Upper lobe of left lung (tissue), 6 donors: ENCODE results near the gene ADCY2. TPM values are rescaled to one million over a fixed set of nuclear protein-coding genes. Genes with fewer than 3 reads are reported as not detected.

ENCODE experiments used
- ATAC-seq, 2 donors: fragments of 200-7000 bp; cut with Tn5 transposase; one replicate each; pipeline ENCODE4 v1.9.1; 2022; ENCODE audit warnings: mild to moderate bottlenecking in 2 of 2, moderate library complexity in 2 of 2; ENCODE audit not compliant: low FRiP score in 2 of 2
- DNase-seq, 2 donors: peaks; one replicate each; pipeline ENCODE4 v3.0.0-alpha.2; 2019 to 2020
- H3K27ac ChIP-seq, 4 donors: fragments of 200-600 bp; sonication (generic); one replicate each; pipeline ENCODE4 v1.5.1; 2016 to 2019
- H3K27me3 ChIP-seq, 4 donors: fragments of 200-600 bp; sonication (generic); one replicate each; pipeline ENCODE4 v1.5.1; 2017 to 2019
- H3K36me3 ChIP-seq, 4 donors: fragments of 200-600 bp; sonication (generic); one replicate each; pipeline ENCODE4 v1.5.1; 2016 to 2019
- H3K4me1 ChIP-seq, 4 donors: fragments of 200-600 bp; sonication (generic); one replicate each; pipeline ENCODE4 v1.5.1; 2018 to 2019
- H3K4me3 ChIP-seq, 4 donors: fragments of 200-600 bp; sonication (generic); one replicate each; pipeline ENCODE4 v1.5.1; 2017 to 2019; ENCODE audit warnings: mild to moderate bottlenecking in 2 of 4, moderate library complexity in 1 of 4
- H3K9me3 ChIP-seq, 4 donors: fragments of 200-600 bp; sonication (generic); one replicate each; pipeline ENCODE4 v1.5.1; 2018 to 2019
- EP300 ChIP-seq, 4 donors: sonication (generic); formaldehyde crosslinking; IDR thresholded peaks; one replicate each; pipeline ENCODE4 v1.5.1; 2017; ENCODE audit warnings: antibody characterized with exemption in 4 of 4, control low read depth in 2 of 4
- POLR2A ChIP-seq, 4 donors: fragments of 450-650 bp; IDR thresholded peaks; one replicate each; pipeline ENCODE4 v1.5.1; 2016 to 2017; ENCODE audit warnings: antibody characterized with exemption in 4 of 4, mild to moderate bottlenecking in 2 of 4
- POLR2AphosphoS5 ChIP-seq, 2 donors: sonication (generic); formaldehyde crosslinking; IDR thresholded peaks; one replicate each; pipeline ENCODE4 v1.5.1; 2017; ENCODE audit warnings: antibody characterized with exemption in 2 of 2
- WGBS, 2 donors: methylation state at CpG; one replicate each; pipeline ENCODE4 v1.1.5; 2017 to 2018; 5-methylcytosine and 5-hydroxymethylcytosine counted together
- total RNA-seq, 6 donors: library from RNA; depleted of rRNA in 4 of 6; stranded (reverse); fragments of >200 nt in 4 of 6; gene quantifications; one replicate each; pipeline versions ENCODE4 v1.1.0 to v1.2.1, GENCODE V29; 2016 to 2021
- TF ChIP-seq, protein P1 (sequence below), 6 experiments: fragments of 450-650 bp in 4 of 6; fragments of 200-600 bp in 2 of 6; sonication (generic) in 2 of 6; IDR thresholded peaks; one replicate each; pipeline ENCODE4 v1.5.1; 2016 to 2019; ENCODE audit warnings: antibody characterized with exemption in 6 of 6
- donor health status: DM: no; HTN: no; CAD: no; lungs with moderate emphysema.
- donor health status: DM: no; HTN: yes; CAD: no; lungs with severe emphysema.

Gene ADCY2
- total RNA-seq, 6 donors from 2014 or later = 0.20 to 2.4 (median 0.46) TPM; not detected in 1

DNA sequence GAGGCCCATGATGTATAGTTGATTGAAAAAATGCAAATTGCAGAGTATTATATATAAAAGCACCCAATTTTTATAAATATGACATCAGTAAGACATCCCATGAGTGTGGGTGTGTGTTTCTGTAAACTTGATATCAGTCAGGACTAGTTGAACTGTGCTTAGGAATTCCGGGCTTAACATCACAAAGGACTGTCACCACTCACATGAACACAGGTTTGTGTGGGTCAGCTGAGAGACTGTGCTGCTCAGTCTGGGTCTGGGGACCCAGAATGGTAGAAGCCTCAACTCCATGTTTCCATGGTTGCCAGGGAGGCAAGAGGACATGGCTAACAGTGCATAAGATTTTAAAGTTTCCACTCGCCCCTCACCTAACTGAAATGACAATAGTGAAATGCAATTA lies 120.3 kb downstream of the ADCY2 start:
- no peak overlapping the region for H3K4me3 ChIP-seq
- no peaks in the 10 kb centered on the region for H3K27me3 ChIP-seq
- no peak for DNase-seq
- no peak for ATAC-seq
- H3K9me3 ChIP-seq = no peaks in the 10 kb centered on the region
- TF ChIP-seq POLR2A (IDR thresholded peaks at IDR 0.05) (no peak), POLR2AphosphoS5 (IDR thresholded peaks at IDR 0.05) (no peak), EP300 (IDR thresholded peaks at IDR 0.05) (no peak)
- TF ChIP-seq, protein P1, sequence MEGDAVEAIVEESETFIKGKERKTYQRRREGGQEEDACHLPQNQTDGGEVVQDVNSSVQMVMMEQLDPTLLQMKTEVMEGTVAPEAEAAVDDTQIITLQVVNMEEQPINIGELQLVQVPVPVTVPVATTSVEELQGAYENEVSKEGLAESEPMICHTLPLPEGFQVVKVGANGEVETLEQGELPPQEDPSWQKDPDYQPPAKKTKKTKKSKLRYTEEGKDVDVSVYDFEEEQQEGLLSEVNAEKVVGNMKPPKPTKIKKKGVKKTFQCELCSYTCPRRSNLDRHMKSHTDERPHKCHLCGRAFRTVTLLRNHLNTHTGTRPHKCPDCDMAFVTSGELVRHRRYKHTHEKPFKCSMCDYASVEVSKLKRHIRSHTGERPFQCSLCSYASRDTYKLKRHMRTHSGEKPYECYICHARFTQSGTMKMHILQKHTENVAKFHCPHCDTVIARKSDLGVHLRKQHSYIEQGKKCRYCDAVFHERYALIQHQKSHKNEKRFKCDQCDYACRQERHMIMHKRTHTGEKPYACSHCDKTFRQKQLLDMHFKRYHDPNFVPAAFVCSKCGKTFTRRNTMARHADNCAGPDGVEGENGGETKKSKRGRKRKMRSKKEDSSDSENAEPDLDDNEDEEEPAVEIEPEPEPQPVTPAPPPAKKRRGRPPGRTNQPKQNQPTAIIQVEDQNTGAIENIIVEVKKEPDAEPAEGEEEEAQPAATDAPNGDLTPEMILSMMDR (IDR thresholded peaks at IDR 0.05) = no peak
- 71 to 85% methylated on average over 2 of the region's 2 CpGs for WGBS, 2 donors
- no peaks in the 10 kb centered on the region for H3K4me1 ChIP-seq
- no peaks in the 10 kb centered on the region for H3K36me3 ChIP-seq
- no peak overlapping the region for H3K27ac ChIP-seq

DNA sequence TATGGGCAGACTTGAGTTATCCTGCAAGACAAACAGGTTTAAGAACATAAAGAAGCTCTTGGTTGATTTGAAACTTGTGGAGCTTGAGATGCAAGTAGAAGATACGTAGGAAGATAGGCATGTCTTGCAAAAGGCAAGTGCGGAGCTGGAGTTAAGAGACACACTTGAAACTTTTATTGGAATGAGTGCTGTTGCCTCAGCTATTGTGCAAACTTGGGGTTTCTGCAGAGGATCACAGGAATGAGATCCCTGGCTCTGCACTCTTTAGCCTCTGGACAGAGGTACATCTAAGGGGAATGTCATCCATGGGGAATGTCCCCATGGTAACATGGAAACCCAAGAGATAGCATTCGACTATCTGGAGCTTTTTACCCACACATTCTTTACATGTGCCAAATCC lies 121.1 kb downstream of the ADCY2 start:
- no peaks in the 10 kb centered on the region for H3K4me1 ChIP-seq
- H3K4me3 ChIP-seq = no peak overlapping the region
- ATAC-seq (no peak), DNase-seq (no peak)
- no peaks in the 10 kb centered on the region for H3K27me3 ChIP-seq
- no peaks in the 10 kb centered on the region for H3K36me3 ChIP-seq
- WGBS, 2 donors = 57 to 61% methylated on average over 3 of the region's 3 CpGs
- TF ChIP-seq POLR2A (IDR thresholded peaks at IDR 0.05) (no peak), EP300 (IDR thresholded peaks at IDR 0.05) (no peak), POLR2AphosphoS5 (IDR thresholded peaks at IDR 0.05) (no peak)
- TF ChIP-seq, protein P1 (IDR thresholded peaks at IDR 0.05) = no peak
- H3K9me3 ChIP-seq = no peaks in the 10 kb centered on the region
- no peak overlapping the region for H3K27ac ChIP-seq

DNA sequence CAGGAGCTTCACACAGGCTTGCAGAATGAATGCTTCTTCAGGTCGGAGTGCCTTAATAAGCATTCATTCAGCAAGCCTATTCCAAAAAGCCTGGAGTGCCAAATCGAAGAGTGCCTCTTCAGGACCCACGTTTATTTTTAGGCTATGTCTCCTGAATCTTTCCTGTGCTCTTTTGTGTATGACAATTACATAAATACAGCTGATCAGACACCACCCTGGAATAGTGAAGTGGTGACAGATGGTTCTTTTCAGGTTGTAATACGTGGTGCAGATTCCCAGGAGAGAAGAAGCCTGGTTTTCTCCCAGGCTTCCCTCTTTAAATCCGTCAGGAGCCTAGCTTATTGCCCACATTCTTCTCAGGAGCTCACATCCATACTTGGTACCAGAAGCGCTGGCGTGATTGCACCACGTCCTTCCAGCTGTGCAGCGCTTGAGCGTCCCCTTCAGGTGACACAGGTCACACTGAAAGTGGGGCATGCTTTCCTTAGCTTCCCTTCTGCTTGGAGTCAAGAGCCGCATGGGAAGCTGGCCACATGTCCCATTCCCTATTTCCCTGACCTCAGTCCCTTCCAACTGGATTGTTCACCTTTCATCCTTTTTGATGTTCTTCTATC lies 123.1 kb downstream of the ADCY2 start:
- TF ChIP-seq EP300 (IDR thresholded peaks at IDR 0.05) (no peak), POLR2AphosphoS5 (IDR thresholded peaks at IDR 0.05) (no peak), POLR2A (IDR thresholded peaks at IDR 0.05) (no peak)
- TF ChIP-seq, protein P1 (IDR thresholded peaks at IDR 0.05) = no peak
- no peak for DNase-seq
- 59 to 66% methylated on average over 11 of the region's 11 CpGs for WGBS, 2 donors
- Histone ChIP-seq H3K36me3 (no peaks in the 10 kb centered on the region), H3K27ac (no peak overlapping the region), H3K4me3 (no peak overlapping the region), H3K4me1 (no peaks in the 10 kb centered on the region), H3K9me3 (no peaks in the 10 kb centered on the region), H3K27me3 (no peaks in the 10 kb centered on the region)
- no peak for ATAC-seq

DNA sequence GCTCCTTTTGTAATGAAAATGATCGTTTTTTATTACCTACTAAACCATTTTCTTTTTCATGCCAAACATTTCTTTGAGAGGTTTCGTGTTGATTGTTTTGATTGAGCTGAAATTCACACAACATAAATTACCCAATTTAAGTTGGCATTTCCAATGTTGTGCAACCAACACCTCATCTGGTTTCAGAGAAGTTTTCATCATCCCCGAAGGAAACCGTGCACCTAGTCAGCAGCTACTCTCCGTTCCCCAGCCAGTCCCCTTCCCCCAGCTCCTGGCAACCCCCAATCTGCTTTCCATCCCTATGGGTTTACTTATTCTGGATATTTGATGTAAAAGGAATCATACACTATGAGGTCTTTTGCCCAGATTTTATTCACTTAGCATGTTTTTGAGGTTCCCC lies 123.6 kb downstream of the ADCY2 start:
- Histone ChIP-seq H3K27ac (no peak overlapping the region), H3K4me3 (no peak overlapping the region), H3K9me3 (no peaks in the 10 kb centered on the region), H3K27me3 (no peaks in the 10 kb centered on the region), H3K36me3 (no peaks in the 10 kb centered on the region), H3K4me1 (no peaks in the 10 kb centered on the region)
- WGBS, 2 donors = 55 to 57% methylated on average over 5 of the region's 5 CpGs
- ATAC-seq (no peak), DNase-seq (no peak)
- TF ChIP-seq, protein P1 (IDR thresholded peaks at IDR 0.05) = no peak
- no peak for TF ChIP-seq POLR2A (IDR thresholded peaks at IDR 0.05)
- TF ChIP-seq POLR2AphosphoS5 (IDR thresholded peaks at IDR 0.05) = no peak
- no peak for TF ChIP-seq EP300 (IDR thresholded peaks at IDR 0.05)

DNA sequence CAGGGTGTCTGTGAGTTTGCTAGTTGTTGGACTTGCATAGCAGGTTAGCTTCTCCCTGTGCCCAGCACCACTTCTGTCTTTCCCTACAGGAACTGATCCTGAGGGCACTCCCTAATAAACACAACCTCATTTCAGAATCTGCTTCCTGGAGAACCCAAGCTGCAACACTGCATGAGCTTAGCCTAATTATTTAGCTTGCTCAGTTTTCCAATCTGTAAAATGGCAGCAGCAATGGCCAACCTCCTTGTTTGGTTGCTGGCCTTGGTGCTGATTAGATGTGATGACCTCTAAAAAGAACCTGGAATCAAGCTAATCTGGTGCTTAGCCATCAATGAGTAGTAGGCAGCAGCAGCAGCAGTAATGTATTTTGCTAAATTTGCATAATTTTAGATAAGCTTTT lies 133.9 kb downstream of the ADCY2 start:
- H3K27me3 ChIP-seq = no peaks in the 10 kb centered on the region
- TF ChIP-seq, protein P1 (IDR thresholded peaks at IDR 0.05) = no peak
- TF ChIP-seq POLR2A (IDR thresholded peaks at IDR 0.05) (no peak), POLR2AphosphoS5 (IDR thresholded peaks at IDR 0.05) (no peak), EP300 (IDR thresholded peaks at IDR 0.05) (no peak)
- H3K4me3 ChIP-seq = no peak overlapping the region
- H3K9me3 ChIP-seq = no peaks in the 10 kb centered on the region
- H3K4me1 ChIP-seq = no peaks in the 10 kb centered on the region
- no peak for ATAC-seq
- no peak overlapping the region for H3K27ac ChIP-seq
- H3K36me3 ChIP-seq = no peaks in the 10 kb centered on the region
- DNase-seq = no peak
